Stimulated activated naive CD8-positive, alpha-beta T cell treated with anti-CD3 and anti-CD28 coated beads, Interleukin-15, amount 100 ng/mL, for 72 hours (primary cell): ENCODE data around the gene NRIP2.
A peak's percentile ranks its signal among the peaks of the same experiment; 100 is the strongest.

Experiments
- ATAC-seq: fragments of 150-1000 bp; cut with Tn5 transposase; 2 replicates; pipeline ENCODE4 v1.10.0; 2021; ENCODE audit warnings: mild to moderate bottlenecking, moderate library complexity
- DNase-seq, 2 donors: peaks; one replicate each; pipeline ENCODE4 v3.0.0; 2021 to 2022
- H3K27ac Mint-ChIP-seq, 2 donors: one replicate each; pipeline ENCODE4 v1.8.0; 2022; ENCODE audit warnings: mild to moderate bottlenecking in 2 of 2, mixed read lengths in 2 of 2, moderate library complexity in 2 of 2
- H3K27me3 Mint-ChIP-seq: one replicate; pipeline ENCODE4 v1.8.0; 2022; ENCODE audit warnings: mixed read lengths
- H3K4me1 Mint-ChIP-seq: one replicate; pipeline ENCODE4 v1.8.0; 2022; ENCODE audit warnings: mild to moderate bottlenecking, mixed read lengths
- H3K4me3 Mint-ChIP-seq, 2 donors: one replicate each; pipeline ENCODE4 v1.8.0; 2022; ENCODE audit warnings: mild to moderate bottlenecking in 2 of 2, mixed read lengths in 2 of 2, moderate library complexity in 1 of 2
- H3K9me3 Mint-ChIP-seq, 2 donors: one replicate each; pipeline ENCODE4 v1.8.0; 2022; ENCODE audit warnings: mixed read lengths in 2 of 2

Gene NRIP2

GRCh38 chr12:2801044-2801783 is 33.6 kb downstream of the NRIP2 start:
- Mint-ChIP-seq H3K9me3 (no peaks in the 10 kb centered on the region), H3K4me1 (peaks cover 48% of the 10 kb centered on the region), H3K27ac (peak overlapping the region in 1 of 2 donors; percentile 95), H3K27me3 (no peaks in the 10 kb centered on the region), H3K4me3 (no peak overlapping the region)
- no peak for DNase-seq
- ATAC-seq, result no peak

GRCh38 chr12:2800046-2800570 is 34.7 kb downstream of the NRIP2 start:
- Mint-ChIP-seq H3K27ac (peak overlapping the region; percentile 24 to 80), H3K4me1 (peaks cover 50% of the 10 kb centered on the region), H3K9me3 (no peaks in the 10 kb centered on the region), H3K4me3 (no peak overlapping the region), H3K27me3 (no peaks in the 10 kb centered on the region)
- ATAC-seq (no peak), DNase-seq (no peak)

DNA sequence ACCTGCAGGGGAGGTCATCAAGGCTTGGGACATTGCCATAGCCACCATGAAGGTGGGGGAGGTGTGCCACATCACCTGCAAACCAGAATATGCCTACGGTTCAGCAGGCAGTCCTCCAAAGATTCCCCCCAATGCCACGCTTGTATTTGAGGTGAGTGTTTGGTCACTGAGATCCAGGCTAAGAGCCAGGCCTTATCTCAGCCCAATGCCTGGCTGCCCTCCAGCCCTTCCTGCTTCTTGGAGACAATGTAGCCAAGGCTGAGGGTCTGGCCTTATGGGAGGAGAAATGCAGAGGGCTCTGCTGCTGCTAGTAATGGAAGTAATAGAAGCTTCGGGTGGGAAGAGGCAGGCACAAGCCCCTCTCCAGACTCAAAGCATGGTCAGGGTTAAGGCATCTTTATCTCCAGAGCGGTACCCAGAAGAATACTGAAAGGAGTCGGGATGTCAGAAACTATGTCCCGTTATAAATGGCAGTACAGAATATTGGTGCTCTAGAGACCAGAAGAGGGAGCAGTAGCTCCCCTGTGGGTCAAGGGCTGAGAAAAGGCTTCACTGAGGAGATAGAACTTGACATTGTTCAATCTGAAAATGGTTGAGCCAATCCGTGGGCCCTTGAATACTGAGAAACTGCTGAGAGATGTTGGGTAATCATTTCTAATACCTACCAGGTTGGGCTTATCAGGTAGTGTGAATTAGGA is 37.0 kb downstream of the NRIP2 start:
- Mint-ChIP-seq H3K4me3 (peak overlapping the region; percentile 45 to 85), H3K27me3 (no peaks in the 10 kb centered on the region), H3K4me1 (peaks cover 45% of the 10 kb centered on the region), H3K9me3 (no peaks in the 10 kb centered on the region), H3K27ac (no peak overlapping the region)
- DNase-seq, result no peak
- ATAC-seq, result no peak

- Mint-ChIP-seq H3K27me3 (no peaks in the 10 kb centered on the region), H3K27ac (peak overlapping the region; percentile 92 to 93)
Observed at GRCh38 chr12:2796187-2796666, 38.6 kb downstream of the NRIP2 start.

GRCh38 chr12:2795291-2796186 is 39.3 kb downstream of the NRIP2 start:
- Mint-ChIP-seq H3K27me3 (no peaks in the 10 kb centered on the region), H3K27ac (peak overlapping the region; percentile 92 to 93)

More at GRCh38 chr12:2796187-2796666, 38.6 kb downstream of the NRIP2 start:
- H3K4me1 Mint-ChIP-seq, result peaks cover 45% of the 10 kb centered on the region
- peak; percentile 2 for ATAC-seq
- DNase-seq, result no peak
- no peaks in the 10 kb centered on the region for H3K9me3 Mint-ChIP-seq
- peak overlapping the region; percentile 85 to 93 for H3K4me3 Mint-ChIP-seq

DNA sequence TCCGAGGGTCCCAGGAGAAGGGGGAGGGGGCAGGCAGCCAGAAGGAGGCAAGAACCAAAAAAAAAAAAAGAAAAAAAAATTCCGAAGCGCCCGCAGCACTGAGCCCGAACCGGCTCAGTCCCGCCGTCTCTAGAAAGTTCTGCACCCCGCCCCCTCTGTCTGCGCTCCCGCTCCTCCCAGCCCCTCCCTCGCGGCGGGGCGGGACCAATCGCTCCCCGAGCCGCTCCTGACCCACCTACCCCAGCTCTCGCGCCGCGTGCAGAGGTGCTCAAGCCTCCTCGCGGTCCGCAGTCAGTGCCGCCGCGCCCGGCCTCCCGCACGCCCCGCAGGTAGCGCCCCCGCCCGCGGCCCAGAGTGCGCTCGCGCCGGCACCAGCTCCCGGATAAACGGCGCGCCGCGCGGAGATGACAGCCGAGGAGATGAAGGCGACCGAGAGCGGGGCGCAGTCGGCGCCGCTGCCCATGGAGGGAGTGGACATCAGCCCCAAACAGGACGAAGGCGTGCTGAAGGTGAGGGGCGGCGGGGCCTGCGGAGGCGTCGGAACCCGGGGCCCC is 40.0 kb downstream of the NRIP2 start, which contains the start of gene FKBP4:
Gene FKBP4, plus strand, starts transcription at position 235 of the 554 bp plus-strand sequence. Its CDS starts 170 bp downstream, at position 405.
- peak; percentile 84 to 87 for DNase-seq
- peak within 1 kb of the TSS; percentile 76 to 92 for H3K27ac Mint-ChIP-seq
- no peaks in the 10 kb centered on the region for H3K9me3 Mint-ChIP-seq
- ATAC-seq, result peak; percentile 91
- H3K27me3 Mint-ChIP-seq, result no peaks in the 10 kb centered on the region
- peaks cover 32% of the 10 kb centered on the region for H3K4me1 Mint-ChIP-seq
- peak within 1 kb of the TSS; percentile 85 to 93 for H3K4me3 Mint-ChIP-seq

More at GRCh38 chr12:2795291-2796186, 39.3 kb downstream of the NRIP2 start:
- DNase-seq, result peak; percentile 73
- Mint-ChIP-seq H3K4me3 (peak overlapping the region; percentile 85 to 93), H3K4me1 (peaks cover 39% of the 10 kb centered on the region), H3K9me3 (no peaks in the 10 kb centered on the region)
- peak; percentile 79 for ATAC-seq

DNA sequence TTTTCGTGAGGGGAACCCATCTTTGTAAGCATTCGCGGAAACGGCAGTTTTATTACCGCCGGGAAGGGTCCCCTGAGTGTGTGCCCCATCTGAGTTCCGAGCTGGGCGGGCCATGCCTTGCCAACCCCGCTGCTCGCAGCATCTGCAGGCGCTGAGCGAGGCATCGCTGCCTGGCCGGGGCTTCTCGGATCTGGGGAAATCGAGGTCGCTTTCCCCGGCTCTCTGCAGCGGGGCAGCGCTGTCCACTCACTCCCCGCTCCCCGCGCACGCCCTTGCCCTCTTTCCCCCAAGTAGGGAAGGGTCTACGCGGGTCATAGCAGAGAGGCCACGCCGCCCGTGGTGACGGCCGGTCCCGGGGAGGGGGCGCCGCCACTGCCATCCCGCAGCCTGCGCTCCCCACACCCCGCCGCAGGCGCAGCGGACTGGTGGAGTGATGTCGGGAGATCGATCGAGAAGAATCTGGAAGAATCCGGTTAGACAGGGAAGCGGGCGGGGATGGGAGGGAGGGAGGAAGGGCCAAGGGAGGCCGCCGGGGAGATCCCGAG is 40.6 kb downstream of the NRIP2 start:
- Mint-ChIP-seq H3K27me3 (no peaks in the 10 kb centered on the region), H3K9me3 (no peaks in the 10 kb centered on the region), H3K4me3 (peak overlapping the region; percentile 79 to 84), H3K27ac (peak overlapping the region in 1 of 2 donors; percentile 76), H3K4me1 (peaks cover 28% of the 10 kb centered on the region)
- peak; percentile 19 to 30 for DNase-seq
- peak; percentile 21 for ATAC-seq

- peaks cover 26% of the 10 kb centered on the region for H3K4me1 Mint-ChIP-seq
- ATAC-seq (no peak), DNase-seq (no peak)
- H3K27me3 Mint-ChIP-seq, result no peaks in the 10 kb centered on the region
- no peak overlapping the region for H3K27ac Mint-ChIP-seq
- no peaks in the 10 kb centered on the region for H3K9me3 Mint-ChIP-seq
- peak overlapping the region; percentile 79 to 84 for H3K4me3 Mint-ChIP-seq
Observed at GRCh38 chr12:2793561-2793960, 41.3 kb downstream of the NRIP2 start.

- H3K4me1 Mint-ChIP-seq, result peaks cover 19% of the 10 kb centered on the region
- ATAC-seq, result no peak
- no peaks in the 10 kb centered on the region for H3K9me3 Mint-ChIP-seq
- no peak overlapping the region for H3K27ac Mint-ChIP-seq
- peak overlapping the region in 1 of 2 donors; percentile 79 for H3K4me3 Mint-ChIP-seq
- no peak for DNase-seq
- peaks cover 6% of the 10 kb centered on the region for H3K27me3 Mint-ChIP-seq
Observed at GRCh38 chr12:2792671-2793500, 41.9 kb downstream of the NRIP2 start.

- DNase-seq (no peak), ATAC-seq (no peak)
- peaks cover under 1% of the 10 kb centered on the region for H3K4me1 Mint-ChIP-seq
- no peaks in the 10 kb centered on the region for H3K9me3 Mint-ChIP-seq
- no peak overlapping the region for H3K27ac Mint-ChIP-seq
- H3K4me3 Mint-ChIP-seq, result no peak overlapping the region
- H3K27me3 Mint-ChIP-seq, result peaks cover 6% of the 10 kb centered on the region
Observed at GRCh38 chr12:2791089-2791488, 43.7 kb downstream of the NRIP2 start.

DNA sequence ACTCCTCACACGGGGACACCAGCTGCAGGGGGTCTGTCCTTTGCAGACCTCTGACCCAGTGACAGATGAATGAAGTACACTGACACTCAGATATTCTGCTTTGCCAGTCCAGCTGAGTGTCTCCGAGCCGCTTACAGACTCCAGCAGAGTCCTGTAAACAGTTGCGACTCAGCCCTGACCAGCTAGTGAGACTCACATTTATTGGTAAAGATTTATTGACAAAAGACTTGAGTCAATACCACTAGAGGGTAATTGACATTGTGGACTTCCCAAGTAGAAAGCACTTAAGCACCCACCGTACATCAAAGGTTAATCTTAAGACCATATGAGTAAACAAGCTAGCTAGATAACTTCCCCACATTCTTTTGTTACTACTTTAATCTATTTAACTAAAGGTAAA is 49.8 kb downstream of the NRIP2 start:
- H3K9me3 Mint-ChIP-seq, result no peaks in the 10 kb centered on the region
- no peak for ATAC-seq
- H3K4me1 Mint-ChIP-seq, result peaks cover 15% of the 10 kb centered on the region
- H3K27ac Mint-ChIP-seq, result no peak overlapping the region
- H3K27me3 Mint-ChIP-seq, result peaks cover 37% of the 10 kb centered on the region
- DNase-seq, result no peak
- no peak overlapping the region for H3K4me3 Mint-ChIP-seq

GRCh38 chr12:2783936-2784600 is 50.8 kb downstream of the NRIP2 start:
- Mint-ChIP-seq H3K9me3 (no peaks in the 10 kb centered on the region), H3K27me3 (peaks cover 37% of the 10 kb centered on the region), H3K27ac (no peak overlapping the region), H3K4me3 (peak overlapping the region; percentile 75 to 89), H3K4me1 (peaks cover 15% of the 10 kb centered on the region)
- DNase-seq (peak; percentile 36 to 44), ATAC-seq (peak; percentile 82)

DNA sequence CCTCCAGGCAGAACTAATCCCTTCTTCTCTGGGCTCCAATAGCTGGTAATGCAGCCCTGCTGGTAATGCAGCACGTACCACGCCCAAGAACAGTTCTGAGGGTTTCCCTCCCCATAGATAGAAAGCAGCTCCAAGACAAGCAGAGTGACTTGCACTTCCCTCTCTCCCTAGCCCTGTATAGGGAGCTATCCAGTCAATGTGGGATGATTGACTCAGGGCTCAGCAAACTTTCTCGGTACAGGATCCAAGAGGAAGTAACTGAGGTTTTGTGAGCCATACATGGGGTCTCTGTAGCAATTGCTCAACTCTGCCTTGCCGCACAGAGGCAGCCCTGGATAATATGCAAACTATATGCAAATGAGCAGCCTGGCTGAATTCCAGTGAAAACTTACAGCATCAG is 55.6 kb downstream of the NRIP2 start:
- ATAC-seq (no peak), DNase-seq (no peak)
- Mint-ChIP-seq H3K27ac (no peak overlapping the region), H3K4me1 (peaks cover 12% of the 10 kb centered on the region), H3K9me3 (no peaks in the 10 kb centered on the region), H3K4me3 (no peak overlapping the region), H3K27me3 (peaks cover 25% of the 10 kb centered on the region)
